Stimulated activated CD4-positive, alpha-beta T cell treated with anti-CD3 and anti-CD28 coated beads, Interleukin-4, amount 100 ng/mL, for 4 hours (primary cell): Measurements from ENCODE around the gene LYSET.
"Not testable (repeated sequence)": the region's sequence is repeated elsewhere in the genome, so short reads cannot be mapped to it uniquely, and the experiment has no call there.

Source experiments
- DNase-seq, 2 experiments: peaks; one replicate each; pipeline ENCODE4 v3.0.0-alpha.2; 2020

LYSET gene

GRCh38 chr14:93230539-93230938 is 45.4 kb downstream of the LYSET start:
- no peak for DNase-seq

- no peak for DNase-seq
These were observed 46.2 kb downstream of the LYSET start for GRCh38 chr14:93231129-93231979.

- no peak for DNase-seq
These were observed 47.0 kb downstream of the LYSET start for GRCh38 chr14:93232159-93232558.

GRCh38 chr14:93233078-93233477 is 48.0 kb downstream of the LYSET start:
- not testable (repeated sequence) for DNase-seq

- DNase-seq: no peak
These were observed 49.7 kb downstream of the LYSET start for GRCh38 chr14:93234798-93235197.
